GM23338 (cell line): ENCODE data around the gene CCDC106. TPM values are rescaled to one million over a fixed set of nuclear protein-coding genes. Genes with fewer than 3 reads are reported as not detected.

Experiments used
- ATAC-seq: fragments of 200-7000 bp; cut with Tn5 transposase; 3 replicates; pipeline ENCODE4 v1.9.1; 2020
- DNase-seq: peaks from one replicate; pipeline ENCODE4 v3.0.0-alpha.2; 2015; ENCODE audit warnings: low spot score
- H2AFZ ChIP-seq: fragments of 200-600 bp; sonication (generic); 2 replicates; pipeline ENCODE4 v1.8.0; 2016; ENCODE audit warnings: antibody characterized with exemption, mild to moderate bottlenecking, moderate library complexity
- H3F3A ChIP-seq: fragments of 200-600 bp; sonication (generic); replicated peaks from 2 replicates; pipeline ENCODE4 v1.8.0; 2017; ENCODE audit warnings: antibody characterized with exemption, mixed run types, low read depth
- H3K27ac ChIP-seq: fragments of 200-600 bp; sonication (generic); 2 replicates; pipeline ENCODE4 v1.6.1; 2016; ENCODE audit warnings: low read depth
- H3K27me3 ChIP-seq: fragments of 200-600 bp; sonication (generic); 2 replicates; pipeline ENCODE4 v1.8.0; 2016; ENCODE audit warnings: mild to moderate bottlenecking, mixed run types, moderate library complexity; ENCODE audit not compliant: insufficient read depth
- H3K36me3 ChIP-seq: fragments of 200-600 bp; sonication (generic); 2 replicates; pipeline ENCODE4 v1.8.0; 2016; ENCODE audit warnings: mild to moderate bottlenecking; ENCODE audit not compliant: insufficient read depth
- H3K4me1 ChIP-seq: fragments of 200-600 bp; sonication (generic); 2 replicates; pipeline ENCODE4 v1.8.0; 2016; ENCODE audit warnings: mild to moderate bottlenecking, moderate library complexity; ENCODE audit not compliant: insufficient read depth
- H3K4me2 ChIP-seq: fragments of 200-600 bp; sonication (generic); 2 replicates; pipeline ENCODE4 v1.7.1; 2017; ENCODE audit warnings: mixed run types
- H3K4me3 ChIP-seq: fragments of 200-600 bp; sonication (generic); 2 replicates; pipeline ENCODE4 v1.6.1; 2016; ENCODE audit warnings: mixed run types
- H3K79me2 ChIP-seq: fragments of 200-600 bp; sonication (generic); replicated peaks from 2 replicates; pipeline ENCODE4 v1.8.0; 2017; ENCODE audit warnings: mild to moderate bottlenecking; ENCODE audit not compliant: insufficient read depth
- H3K9me2 ChIP-seq: fragments of 200-600 bp; sonication (generic); 2 replicates; pipeline ENCODE4 v1.8.0; 2017; ENCODE audit not compliant: insufficient read depth
- H4K20me1 ChIP-seq: fragments of 200-600 bp; sonication (generic); replicated peaks from 2 replicates; pipeline ENCODE4 v1.8.0; 2017; ENCODE audit warnings: mild to moderate bottlenecking; ENCODE audit not compliant: insufficient read depth
- H3K27ac Mint-ChIP-seq: 2 replicates; pipeline ENCODE4 v1.8.0; 2020; ENCODE audit warnings: inconsistent platforms, mild to moderate bottlenecking, moderate library complexity, mixed read lengths
- H3K27me3 Mint-ChIP-seq: 3 replicates; pipeline ENCODE4 v1.8.0; 2022; ENCODE audit warnings: low read depth, mild to moderate bottlenecking, moderate library complexity, mixed read lengths, inconsistent platforms; ENCODE audit not compliant: insufficient read depth, poor library complexity
- H3K36me3 Mint-ChIP-seq: 3 replicates; pipeline ENCODE4 v1.8.0; 2021; ENCODE audit warnings: low read depth, mild to moderate bottlenecking, inconsistent platforms, moderate library complexity, mixed read lengths
- H3K4me1 Mint-ChIP-seq: 3 replicates; pipeline ENCODE4 v1.8.0; 2020; ENCODE audit warnings: mild to moderate bottlenecking, inconsistent platforms, mixed read lengths
- H3K4me3 Mint-ChIP-seq: 3 replicates; pipeline ENCODE4 v1.8.0; 2021; ENCODE audit warnings: moderate library complexity, mild to moderate bottlenecking, inconsistent platforms, mixed read lengths
- H3K9me3 Mint-ChIP-seq: 3 replicates; pipeline ENCODE4 v1.8.0; 2020; ENCODE audit warnings: moderate library complexity, mild to moderate bottlenecking, inconsistent platforms, mixed read lengths
- CREB1 ChIP-seq: fragments of 250-450 bp; sonication (Bioruptor Pico); IDR thresholded peaks from 2 replicates; pipeline ENCODE4 v1.5.0; 2020; ENCODE audit warnings: low read depth, mild to moderate bottlenecking, moderate library complexity
- EZH2 ChIP-seq: fragments of 200-600 bp; sonication (generic); IDR thresholded peaks from one replicate; pipeline ENCODE4 v1.8.0; 2017; ENCODE audit warnings: antibody characterized with exemption, mild to moderate bottlenecking, low read depth; ENCODE audit not compliant: unreplicated experiment
- NANOG ChIP-seq: IDR thresholded peaks from 2 replicates; pipeline ENCODE4 v1.6.1; 2016; ENCODE audit warnings: antibody characterized with exemption, borderline replicate concordance
- POLR2AphosphoS5 ChIP-seq: IDR thresholded peaks from 2 replicates; pipeline ENCODE4 v1.6.1; 2016; ENCODE audit warnings: antibody characterized with exemption, low read depth
- STAT1 ChIP-seq: IDR thresholded peaks from one replicate; pipeline ENCODE4 v1.6.1; 2016; ENCODE audit warnings: antibody characterized with exemption; ENCODE audit not compliant: unreplicated experiment
- polyA plus RNA-seq: library from polyadenylated mRNA; unstranded; fragments of >200 nt; fragmentation: Nextera tagmentation; extraction: Ambion mirVana; gene quantifications from 2 replicates; pipeline ENCODE4 v1.2.1, GENCODE V29; 2016
- total RNA-seq: library from RNA; depleted of rRNA; stranded (reverse); fragments of >200 nt; shearing (Covaris generic); gene quantifications from 2 replicates; pipeline ENCODE4 v1.2.3, GENCODE V29; 2014
- TF ChIP-seq, protein P1 (sequence below): IDR thresholded peaks from one replicate; pipeline ENCODE4 v1.6.1; 2018; ENCODE audit warnings: antibody characterized with exemption; ENCODE audit not compliant: unreplicated experiment
- TF ChIP-seq, protein P2 (sequence below): fragments of 250-450 bp; sonication (Bioruptor Pico); IDR thresholded peaks from 2 replicates; pipeline ENCODE4 v1.5.0; 2020; ENCODE audit warnings: mild to moderate bottlenecking, moderate library complexity
- TF ChIP-seq, protein P3 (sequence below), 2 experiments: fragments of 200-600 bp in 1 of 2; sonication (generic) in 1 of 2; conservative IDR thresholded peaks; 2 replicates each; pipeline versions ENCODE4 v1.5.1 to v1.6.1; 2016 to 2017; ENCODE audit warnings: antibody characterized with exemption in 2 of 2, low read depth in 2 of 2, mild to moderate bottlenecking in 2 of 2, moderate library complexity in 1 of 2

CCDC106 gene
- total and polyA plus RNA-seq, 2 experiments from 2014 or later = 12.0 to 17.6 TPM

DNA sequence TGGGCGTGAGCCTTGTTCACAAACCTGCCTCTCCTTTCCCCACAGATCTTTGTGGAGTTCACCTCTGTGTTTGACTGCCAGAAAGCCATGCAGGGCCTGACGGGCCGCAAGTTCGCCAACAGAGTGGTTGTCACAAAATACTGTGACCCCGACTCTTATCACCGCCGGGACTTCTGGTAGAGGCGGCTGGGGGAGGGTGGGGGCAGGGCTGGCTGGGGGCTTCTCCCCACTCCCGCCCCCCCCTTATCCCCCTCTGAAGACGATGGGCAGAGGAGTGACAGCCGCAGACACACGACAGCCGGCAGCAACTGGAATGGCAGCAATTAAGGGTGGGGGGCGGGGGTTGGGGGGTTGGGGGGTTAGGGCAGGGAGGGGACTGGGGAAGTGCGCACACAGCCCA is 25.9 kb downstream of the CCDC106 start:
- peaks cover 15% of the 10 kb centered on the region for H3K36me3 ChIP-seq
- no peak overlapping the region for H3K4me3 ChIP-seq
- ATAC-seq (no peak), DNase-seq (no peak)
- H3K4me1 ChIP-seq = peaks cover 32% of the 10 kb centered on the region
- H3K9me2 ChIP-seq = no peaks in the 10 kb centered on the region
- H3K4me3 Mint-ChIP-seq = peak overlapping the region; percentile 96
- peaks cover 67% of the 10 kb centered on the region for H3K36me3 Mint-ChIP-seq
- H3K79me2 ChIP-seq = peaks cover 61% of the 10 kb centered on the region
- peaks cover 42% of the 10 kb centered on the region for H3F3A ChIP-seq
- H4K20me1 ChIP-seq = peaks cover 41% of the 10 kb centered on the region
- H2AFZ ChIP-seq = no peak overlapping the region
- H3K27me3 Mint-ChIP-seq = peaks cover 42% of the 10 kb centered on the region
- peak overlapping the region; percentile 56 for H3K4me2 ChIP-seq
- peaks cover 4% of the 10 kb centered on the region; the same call in 2 of the 3 replicates for H3K9me3 Mint-ChIP-seq
- peaks cover 40% of the 10 kb centered on the region for H3K4me1 Mint-ChIP-seq
- H3K27ac Mint-ChIP-seq = peak overlapping the region; percentile 90
- TF ChIP-seq EZH2 (no peak), STAT1 (no peak), POLR2AphosphoS5 (no peak), NANOG (no peak), CREB1 (CRISPR knock-in tag) (no peak)
- TF ChIP-seq, protein P1, sequence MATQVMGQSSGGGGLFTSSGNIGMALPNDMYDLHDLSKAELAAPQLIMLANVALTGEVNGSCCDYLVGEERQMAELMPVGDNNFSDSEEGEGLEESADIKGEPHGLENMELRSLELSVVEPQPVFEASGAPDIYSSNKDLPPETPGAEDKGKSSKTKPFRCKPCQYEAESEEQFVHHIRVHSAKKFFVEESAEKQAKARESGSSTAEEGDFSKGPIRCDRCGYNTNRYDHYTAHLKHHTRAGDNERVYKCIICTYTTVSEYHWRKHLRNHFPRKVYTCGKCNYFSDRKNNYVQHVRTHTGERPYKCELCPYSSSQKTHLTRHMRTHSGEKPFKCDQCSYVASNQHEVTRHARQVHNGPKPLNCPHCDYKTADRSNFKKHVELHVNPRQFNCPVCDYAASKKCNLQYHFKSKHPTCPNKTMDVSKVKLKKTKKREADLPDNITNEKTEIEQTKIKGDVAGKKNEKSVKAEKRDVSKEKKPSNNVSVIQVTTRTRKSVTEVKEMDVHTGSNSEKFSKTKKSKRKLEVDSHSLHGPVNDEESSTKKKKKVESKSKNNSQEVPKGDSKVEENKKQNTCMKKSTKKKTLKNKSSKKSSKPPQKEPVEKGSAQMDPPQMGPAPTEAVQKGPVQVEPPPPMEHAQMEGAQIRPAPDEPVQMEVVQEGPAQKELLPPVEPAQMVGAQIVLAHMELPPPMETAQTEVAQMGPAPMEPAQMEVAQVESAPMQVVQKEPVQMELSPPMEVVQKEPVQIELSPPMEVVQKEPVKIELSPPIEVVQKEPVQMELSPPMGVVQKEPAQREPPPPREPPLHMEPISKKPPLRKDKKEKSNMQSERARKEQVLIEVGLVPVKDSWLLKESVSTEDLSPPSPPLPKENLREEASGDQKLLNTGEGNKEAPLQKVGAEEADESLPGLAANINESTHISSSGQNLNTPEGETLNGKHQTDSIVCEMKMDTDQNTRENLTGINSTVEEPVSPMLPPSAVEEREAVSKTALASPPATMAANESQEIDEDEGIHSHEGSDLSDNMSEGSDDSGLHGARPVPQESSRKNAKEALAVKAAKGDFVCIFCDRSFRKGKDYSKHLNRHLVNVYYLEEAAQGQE = no peak
- TF ChIP-seq, protein P2, sequence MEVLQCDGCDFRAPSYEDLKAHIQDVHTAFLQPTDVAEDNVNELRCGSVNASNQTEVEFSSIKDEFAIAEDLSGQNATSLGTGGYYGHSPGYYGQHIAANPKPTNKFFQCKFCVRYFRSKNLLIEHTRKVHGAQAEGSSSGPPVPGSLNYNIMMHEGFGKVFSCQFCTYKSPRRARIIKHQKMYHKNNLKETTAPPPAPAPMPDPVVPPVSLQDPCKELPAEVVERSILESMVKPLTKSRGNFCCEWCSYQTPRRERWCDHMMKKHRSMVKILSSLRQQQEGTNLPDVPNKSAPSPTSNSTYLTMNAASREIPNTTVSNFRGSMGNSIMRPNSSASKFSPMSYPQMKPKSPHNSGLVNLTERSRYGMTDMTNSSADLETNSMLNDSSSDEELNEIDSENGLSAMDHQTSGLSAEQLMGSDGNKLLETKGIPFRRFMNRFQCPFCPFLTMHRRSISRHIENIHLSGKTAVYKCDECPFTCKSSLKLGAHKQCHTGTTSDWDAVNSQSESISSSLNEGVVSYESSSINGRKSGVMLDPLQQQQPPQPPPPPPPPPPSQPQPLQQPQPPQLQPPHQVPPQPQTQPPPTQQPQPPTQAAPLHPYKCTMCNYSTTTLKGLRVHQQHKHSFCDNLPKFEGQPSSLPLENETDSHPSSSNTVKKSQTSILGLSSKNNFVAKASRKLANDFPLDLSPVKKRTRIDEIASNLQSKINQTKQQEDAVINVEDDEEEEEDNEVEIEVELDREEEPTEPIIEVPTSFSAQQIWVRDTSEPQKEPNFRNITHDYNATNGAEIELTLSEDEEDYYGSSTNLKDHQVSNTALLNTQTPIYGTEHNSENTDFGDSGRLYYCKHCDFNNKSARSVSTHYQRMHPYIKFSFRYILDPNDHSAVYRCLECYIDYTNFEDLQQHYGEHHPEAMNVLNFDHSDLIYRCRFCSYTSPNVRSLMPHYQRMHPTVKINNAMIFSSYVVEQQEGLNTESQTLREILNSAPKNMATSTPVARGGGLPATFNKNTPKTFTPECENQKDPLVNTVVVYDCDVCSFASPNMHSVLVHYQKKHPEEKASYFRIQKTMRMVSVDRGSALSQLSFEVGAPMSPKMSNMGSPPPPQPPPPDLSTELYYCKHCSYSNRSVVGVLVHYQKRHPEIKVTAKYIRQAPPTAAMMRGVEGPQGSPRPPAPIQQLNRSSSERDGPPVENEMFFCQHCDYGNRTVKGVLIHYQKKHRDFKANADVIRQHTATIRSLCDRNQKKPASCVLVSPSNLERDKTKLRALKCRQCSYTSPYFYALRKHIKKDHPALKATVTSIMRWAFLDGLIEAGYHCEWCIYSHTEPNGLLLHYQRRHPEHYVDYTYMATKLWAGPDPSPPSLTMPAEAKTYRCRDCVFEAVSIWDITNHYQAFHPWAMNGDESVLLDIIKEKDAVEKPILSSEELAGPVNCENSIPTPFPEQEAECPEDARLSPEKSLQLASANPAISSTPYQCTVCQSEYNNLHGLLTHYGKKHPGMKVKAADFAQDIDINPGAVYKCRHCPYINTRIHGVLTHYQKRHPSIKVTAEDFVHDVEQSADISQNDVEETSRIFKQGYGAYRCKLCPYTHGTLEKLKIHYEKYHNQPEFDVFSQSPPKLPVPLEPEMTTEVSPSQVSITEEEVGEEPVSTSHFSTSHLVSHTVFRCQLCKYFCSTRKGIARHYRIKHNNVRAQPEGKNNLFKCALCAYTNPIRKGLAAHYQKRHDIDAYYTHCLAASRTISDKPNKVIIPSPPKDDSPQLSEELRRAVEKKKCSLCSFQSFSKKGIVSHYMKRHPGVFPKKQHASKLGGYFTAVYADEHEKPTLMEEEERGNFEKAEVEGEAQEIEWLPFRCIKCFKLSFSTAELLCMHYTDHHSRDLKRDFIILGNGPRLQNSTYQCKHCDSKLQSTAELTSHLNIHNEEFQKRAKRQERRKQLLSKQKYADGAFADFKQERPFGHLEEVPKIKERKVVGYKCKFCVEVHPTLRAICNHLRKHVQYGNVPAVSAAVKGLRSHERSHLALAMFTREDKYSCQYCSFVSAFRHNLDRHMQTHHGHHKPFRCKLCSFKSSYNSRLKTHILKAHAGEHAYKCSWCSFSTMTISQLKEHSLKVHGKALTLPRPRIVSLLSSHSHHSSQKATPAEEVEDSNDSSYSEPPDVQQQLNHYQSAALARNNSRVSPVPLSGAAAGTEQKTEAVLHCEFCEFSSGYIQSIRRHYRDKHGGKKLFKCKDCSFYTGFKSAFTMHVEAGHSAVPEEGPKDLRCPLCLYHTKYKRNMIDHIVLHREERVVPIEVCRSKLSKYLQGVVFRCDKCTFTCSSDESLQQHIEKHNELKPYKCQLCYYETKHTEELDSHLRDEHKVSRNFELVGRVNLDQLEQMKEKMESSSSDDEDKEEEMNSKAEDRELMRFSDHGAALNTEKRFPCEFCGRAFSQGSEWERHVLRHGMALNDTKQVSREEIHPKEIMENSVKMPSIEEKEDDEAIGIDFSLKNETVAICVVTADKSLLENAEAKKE (CRISPR knock-in tag) = no peak
- TF ChIP-seq, protein P3, sequence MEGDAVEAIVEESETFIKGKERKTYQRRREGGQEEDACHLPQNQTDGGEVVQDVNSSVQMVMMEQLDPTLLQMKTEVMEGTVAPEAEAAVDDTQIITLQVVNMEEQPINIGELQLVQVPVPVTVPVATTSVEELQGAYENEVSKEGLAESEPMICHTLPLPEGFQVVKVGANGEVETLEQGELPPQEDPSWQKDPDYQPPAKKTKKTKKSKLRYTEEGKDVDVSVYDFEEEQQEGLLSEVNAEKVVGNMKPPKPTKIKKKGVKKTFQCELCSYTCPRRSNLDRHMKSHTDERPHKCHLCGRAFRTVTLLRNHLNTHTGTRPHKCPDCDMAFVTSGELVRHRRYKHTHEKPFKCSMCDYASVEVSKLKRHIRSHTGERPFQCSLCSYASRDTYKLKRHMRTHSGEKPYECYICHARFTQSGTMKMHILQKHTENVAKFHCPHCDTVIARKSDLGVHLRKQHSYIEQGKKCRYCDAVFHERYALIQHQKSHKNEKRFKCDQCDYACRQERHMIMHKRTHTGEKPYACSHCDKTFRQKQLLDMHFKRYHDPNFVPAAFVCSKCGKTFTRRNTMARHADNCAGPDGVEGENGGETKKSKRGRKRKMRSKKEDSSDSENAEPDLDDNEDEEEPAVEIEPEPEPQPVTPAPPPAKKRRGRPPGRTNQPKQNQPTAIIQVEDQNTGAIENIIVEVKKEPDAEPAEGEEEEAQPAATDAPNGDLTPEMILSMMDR (conservative IDR thresholded peaks at IDR 0.05; ENCODE audit: low read depth in 2 of 2) = no peak
- H3K27ac ChIP-seq = peak overlapping the region; percentile 74
- no peaks in the 10 kb centered on the region for H3K27me3 ChIP-seq
